ENCODE data around the gene ANGPTL2.

ANGPTL2 gene

GRCh38 chr9:127154390-127155191 is 32.2 kb upstream of the ANGPTL2 start:
- TF ChIP-seq CTCF (IDR thresholded peaks at IDR 0.05; ENCODE audit: borderline replicate concordance, control extremely low read depth, extremely low read depth, insufficient read depth, missing control alignments): no peak
- in situ Hi-C loops (cut with MboI; ENCODE audit: low sequenced_read_pairs, unreplicated experiment): no loop called here
- DNase-seq (ENCODE audit: low spot score): peak; percentile 64

DNA sequence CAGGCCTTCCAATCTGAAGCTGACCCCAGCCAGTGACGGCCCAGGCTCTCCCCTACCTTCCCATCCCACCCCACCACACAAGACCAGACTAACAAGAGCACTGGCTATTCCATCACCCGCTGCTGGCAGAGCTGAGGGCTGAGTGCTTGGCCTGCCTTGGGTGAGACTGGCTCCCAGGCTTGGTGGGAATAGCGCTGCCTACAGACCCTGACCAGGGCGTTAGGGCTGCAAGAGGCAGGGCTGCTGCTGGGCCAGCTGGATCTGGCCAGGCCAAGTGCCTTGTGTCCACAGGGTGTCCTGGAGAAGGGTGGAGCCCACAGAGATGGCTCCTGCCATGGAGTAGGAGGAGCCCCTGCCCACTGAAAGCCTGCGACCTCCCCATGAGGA is 31.6 kb upstream of the ANGPTL2 start:
- in situ Hi-C loops (cut with MboI; ENCODE audit: low sequenced_read_pairs, unreplicated experiment): no loop called here
- no peak for DNase-seq (ENCODE audit: low spot score)
- TF ChIP-seq CTCF (IDR thresholded peaks at IDR 0.05; ENCODE audit: borderline replicate concordance, control extremely low read depth, extremely low read depth, insufficient read depth, missing control alignments): no peak

DNA sequence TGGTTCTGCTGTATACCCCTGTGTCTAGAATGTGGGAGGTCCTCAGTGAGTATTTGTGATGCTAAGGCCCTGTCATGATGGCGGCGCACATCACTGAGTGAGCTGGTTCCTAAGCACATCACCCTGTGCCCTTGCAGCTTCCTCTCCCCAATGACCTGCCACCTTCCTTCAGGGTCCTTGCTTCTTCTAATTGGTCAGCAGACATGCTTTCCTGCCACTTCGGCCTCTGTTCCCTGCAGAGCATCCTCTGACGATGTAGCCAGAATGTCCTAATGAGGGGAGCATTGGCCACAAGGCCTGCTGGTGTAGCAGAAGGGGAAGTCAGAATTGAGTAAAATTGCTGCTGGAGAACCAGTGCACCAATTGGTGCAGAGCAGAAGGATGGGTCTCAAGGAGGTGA is 31.1 kb upstream of the ANGPTL2 start:
- no peak for TF ChIP-seq CTCF (IDR thresholded peaks at IDR 0.05; ENCODE audit: borderline replicate concordance, control extremely low read depth, extremely low read depth, insufficient read depth, missing control alignments)
- no peak for DNase-seq (ENCODE audit: low spot score)
- in situ Hi-C loops (cut with MboI; ENCODE audit: low sequenced_read_pairs, unreplicated experiment): no loop called here

DNA sequence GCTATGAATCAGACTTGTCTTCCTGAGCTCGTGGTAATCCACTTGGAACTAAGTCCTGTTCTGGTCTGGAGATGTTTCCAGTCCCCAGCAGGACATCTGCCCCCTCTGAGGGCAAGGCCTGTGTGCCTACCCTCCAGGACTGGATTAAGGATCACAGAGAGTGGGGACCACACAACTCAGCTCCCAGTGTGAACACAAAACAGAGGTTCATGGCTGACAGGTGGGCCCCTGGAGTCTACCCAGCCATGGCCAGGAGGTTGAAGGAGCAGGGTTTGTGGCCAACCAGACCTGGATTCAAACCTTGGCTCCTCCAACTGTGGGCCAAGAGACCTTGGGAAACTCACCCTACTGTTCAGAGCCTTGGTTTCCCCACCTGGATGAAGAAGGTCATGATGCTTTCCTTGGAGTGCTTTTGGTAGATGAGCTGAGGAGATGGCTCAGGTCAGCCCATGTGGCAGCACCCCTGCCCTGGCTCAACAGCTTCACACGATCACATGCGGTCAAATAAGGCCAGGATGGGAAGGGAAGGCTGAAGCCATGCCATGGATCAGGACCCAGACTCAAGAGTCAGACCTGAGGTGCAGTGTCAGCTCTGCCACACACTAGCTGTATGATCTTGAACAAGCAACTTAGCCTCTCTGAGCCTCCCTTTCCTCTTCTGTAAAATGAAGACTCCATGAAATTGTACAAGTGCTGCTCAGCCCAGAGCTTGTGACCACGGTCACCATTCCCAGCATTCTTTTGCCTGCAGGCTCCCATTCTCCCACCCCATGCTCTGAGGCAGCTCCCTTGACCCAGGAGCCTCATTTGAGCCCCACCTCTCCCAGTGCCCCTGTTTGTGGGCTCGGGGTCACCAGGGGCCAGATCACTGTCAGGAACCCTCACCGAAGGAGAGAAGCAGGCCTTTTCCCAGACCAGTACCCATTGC is 27.3 kb upstream of the ANGPTL2 start:
- in situ Hi-C loops (cut with MboI; ENCODE audit: low sequenced_read_pairs, unreplicated experiment): no loop called here
- DNase-seq (ENCODE audit: low spot score): no peak
- TF ChIP-seq CTCF (IDR thresholded peaks at IDR 0.05; ENCODE audit: borderline replicate concordance, control extremely low read depth, extremely low read depth, insufficient read depth, missing control alignments): no peak

GRCh38 chr9:127149010-127149409 is 26.6 kb upstream of the ANGPTL2 start:
- in situ Hi-C loops (cut with MboI; ENCODE audit: low sequenced_read_pairs, unreplicated experiment): no loop called here
- TF ChIP-seq CTCF (IDR thresholded peaks at IDR 0.05; ENCODE audit: borderline replicate concordance, control extremely low read depth, extremely low read depth, insufficient read depth, missing control alignments): no peak
- no peak for DNase-seq (ENCODE audit: low spot score)

DNA sequence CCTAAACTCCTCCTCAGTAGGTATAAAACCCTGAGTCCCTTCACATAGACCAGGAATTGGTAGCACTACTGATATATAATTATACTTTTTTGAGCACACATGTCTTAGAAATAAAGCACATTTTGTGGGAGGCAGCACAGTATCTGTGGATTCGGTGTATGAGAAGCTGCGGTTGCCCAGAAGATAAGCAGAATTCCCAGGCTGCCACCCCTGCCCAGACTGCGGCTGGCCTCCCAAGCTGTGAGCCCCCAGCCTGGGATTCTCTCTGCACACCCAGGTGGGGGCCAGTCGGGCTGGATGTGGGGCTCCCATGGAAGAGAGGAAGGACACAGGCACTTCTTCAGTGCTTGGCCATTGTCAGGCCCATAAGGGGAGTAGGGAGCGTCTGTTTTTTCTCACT is 25.6 kb upstream of the ANGPTL2 start:
- no peak for TF ChIP-seq CTCF (IDR thresholded peaks at IDR 0.05; ENCODE audit: borderline replicate concordance, control extremely low read depth, extremely low read depth, insufficient read depth, missing control alignments)
- no peak for DNase-seq (ENCODE audit: low spot score)
- in situ Hi-C loops (cut with MboI; ENCODE audit: low sequenced_read_pairs, unreplicated experiment): no loop called here

Data from GM13976 (cell line).